ENCODE data around the gene PCDH9. TPM values are rescaled to one million over a fixed set of nuclear protein-coding genes. Genes with fewer than 3 reads are reported as not detected.

The PCDH9 gene
- total and polyA plus RNA-seq, 12 donors, result 2.9 to 32.0 (median 15.4) TPM

GRCh38 chr13:67210208-67210607, 19.9 kb downstream of the PCDH9 start:
- Histone ChIP-seq H3K36me3 (no peaks in the 10 kb centered on the region), H3K4me1 (peaks cover 0 to 4% (median 0%) of the 10 kb centered on the region in 9 donors), H3K27me3 (no peaks in the 10 kb centered on the region), H3K4me3 (no peak overlapping the region), H3K27ac (no peak overlapping the region), H3K9me3 (no peaks in the 10 kb centered on the region)
- DNase-seq, result no peak
- no peak for ATAC-seq
- intact Hi-C loops (cut with DNase I), result no loop called here
- no peak for TF ChIP-seq CTCF (IDR thresholded peaks at IDR 0.05)

GRCh38 chr13:67208552-67208951, 21.6 kb downstream of the PCDH9 start:
- WGBS, 2 donors, result 71 to 81% methylated on average over 1 of the region's 1 CpG
- no peak overlapping the region for H3K27ac ChIP-seq
- no peak overlapping the region for H3K4me3 ChIP-seq
- ATAC-seq, result no peak
- no peaks in the 10 kb centered on the region for H3K36me3 ChIP-seq
- no peak for DNase-seq
- intact Hi-C loops (cut with DNase I), result loop anchor here in 1 of 10 donors (5.0 kb wide), 1 partner anchor 266 kb away; no protein-coding TSS in a partner anchor
- no peaks in the 10 kb centered on the region for H3K9me3 ChIP-seq
- TF ChIP-seq CTCF (IDR thresholded peaks at IDR 0.05), result no peak
- peaks cover 0 to 7% (median 5%) of the 10 kb centered on the region in 9 donors for H3K4me1 ChIP-seq
- H3K27me3 ChIP-seq, result no peaks in the 10 kb centered on the region

DNA sequence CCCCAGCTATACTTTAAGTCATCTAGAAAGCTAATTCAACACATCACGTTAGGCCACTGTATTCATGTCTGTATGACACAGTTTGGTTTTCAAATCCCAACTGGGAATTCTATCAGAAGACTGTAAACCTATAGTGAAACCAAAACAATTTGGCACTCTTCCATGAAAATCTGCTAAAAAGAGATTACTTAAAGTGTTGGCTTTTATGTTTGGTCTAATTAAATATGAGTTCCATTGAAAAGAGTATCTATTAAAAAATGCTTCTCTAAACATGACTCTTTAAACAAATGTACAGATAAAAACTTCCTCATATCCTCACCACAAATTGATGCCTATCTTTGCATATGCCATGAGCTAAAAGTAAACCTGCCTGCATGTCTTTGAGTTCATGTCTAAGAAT, 25.4 kb downstream of the PCDH9 start:
- Histone ChIP-seq H3K36me3 (no peaks in the 10 kb centered on the region), H3K27ac (no peak overlapping the region), H3K4me1 (peaks cover 0 to 7% (median 5%) of the 10 kb centered on the region in 9 donors), H3K4me3 (no peak overlapping the region), H3K27me3 (no peaks in the 10 kb centered on the region), H3K9me3 (no peaks in the 10 kb centered on the region)
- TF ChIP-seq CTCF (IDR thresholded peaks at IDR 0.05), result no peak
- intact Hi-C loops (cut with DNase I), result loop anchor here in 1 of 10 donors (5.0 kb wide), 1 partner anchor 262 kb away; no protein-coding TSS in a partner anchor
- no peak for DNase-seq
- no peak for ATAC-seq
- 58 to 62% methylated on average over 1 of the region's 1 CpG for WGBS, 2 donors

GRCh38 chr13:67200605-67201004, 29.5 kb downstream of the PCDH9 start:
- Histone ChIP-seq H3K4me3 (no peak overlapping the region), H3K9me3 (no peaks in the 10 kb centered on the region), H3K27me3 (no peaks in the 10 kb centered on the region), H3K4me1 (peaks cover 0 to 7% (median 5%) of the 10 kb centered on the region in 9 donors), H3K36me3 (no peaks in the 10 kb centered on the region), H3K27ac (no peak overlapping the region)
- WGBS, 2 donors, result 68 to 86% methylated on average over 4 of the region's 4 CpGs
- no peak for TF ChIP-seq CTCF (IDR thresholded peaks at IDR 0.05)
- intact Hi-C loops (cut with DNase I), result no loop called here
- DNase-seq, result no peak
- no peak for ATAC-seq
